ENCODE measurements around the gene CSTB.

CSTB gene

DNA sequence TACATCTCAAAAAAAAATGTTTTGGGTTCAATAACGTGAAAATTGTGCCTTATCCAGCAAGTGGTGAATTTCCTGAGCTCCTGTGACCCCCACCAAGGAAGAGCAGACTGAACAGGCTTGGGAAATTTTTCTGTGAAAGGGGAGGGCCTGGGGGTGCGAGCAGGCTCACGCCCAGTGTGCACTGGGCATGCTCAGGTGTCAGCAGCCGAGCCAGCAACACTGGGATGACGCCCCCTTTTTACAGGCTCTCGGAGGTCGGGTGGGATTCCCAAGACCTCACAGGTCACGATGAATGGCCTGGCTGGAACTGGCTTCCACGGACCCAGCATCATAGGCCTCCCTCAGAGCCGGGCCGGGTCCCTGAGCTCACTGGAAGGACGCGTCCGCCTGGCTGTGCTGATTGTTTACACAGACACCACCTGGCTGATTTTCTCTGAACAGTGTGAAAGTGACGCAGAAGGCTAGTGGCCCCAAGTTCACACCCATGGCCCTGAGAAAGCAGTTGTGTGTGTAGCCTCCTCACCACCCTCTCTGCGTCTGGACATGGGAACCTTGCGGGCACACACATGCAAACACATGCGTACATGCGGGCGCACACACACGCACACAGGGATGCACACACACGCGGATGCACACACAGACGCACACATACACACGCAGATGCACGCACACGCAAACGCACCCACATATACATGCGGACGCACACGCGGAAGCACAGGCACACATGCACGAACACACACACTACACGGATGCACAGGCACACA is 9.2 kb downstream of the CSTB start:
- DNase-seq: no peak

DNA sequence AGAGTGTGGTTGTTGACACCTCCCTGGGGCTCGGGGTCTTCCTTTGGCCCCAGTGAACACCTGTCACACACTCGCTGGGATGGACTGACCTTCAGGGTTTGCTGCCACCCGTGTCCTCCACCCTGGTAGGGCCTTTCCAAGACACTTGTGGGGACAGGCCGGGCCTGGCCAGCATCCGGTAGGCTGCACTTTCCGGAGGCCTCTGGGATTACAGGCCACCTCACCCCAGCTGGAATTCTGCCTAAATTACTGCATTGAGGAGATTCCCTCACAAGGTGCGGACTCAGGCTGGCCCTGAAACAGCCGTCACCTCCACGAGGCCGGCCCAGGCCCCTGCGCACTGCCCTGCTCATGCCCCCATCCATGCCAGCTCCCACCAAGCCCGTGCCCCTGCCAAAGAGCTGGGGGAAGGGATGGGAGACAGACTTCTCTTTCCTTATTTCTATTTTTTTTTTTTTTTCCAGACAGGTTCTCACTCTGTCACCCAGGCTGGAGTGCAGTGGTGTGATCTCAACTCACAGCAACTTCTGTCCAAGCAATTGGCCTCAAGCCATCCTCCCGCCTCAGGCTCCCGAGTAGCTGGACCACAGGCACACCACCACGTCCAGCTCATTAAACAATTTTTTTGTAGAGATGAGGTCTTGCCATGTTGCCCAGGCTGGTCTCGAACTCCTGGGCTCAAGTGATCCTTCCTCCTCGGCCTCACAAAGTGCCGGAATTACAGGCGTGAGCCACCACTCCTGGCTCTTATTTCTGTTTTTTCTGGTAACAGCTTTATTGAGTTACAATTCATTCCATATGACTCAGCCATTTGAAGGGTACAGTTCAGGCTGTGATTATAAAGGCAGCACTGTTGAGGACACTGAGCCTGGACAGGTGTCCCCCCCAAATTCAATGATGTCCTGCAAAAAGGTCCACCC is 11.3 kb downstream of the CSTB start:
- DNase-seq: no peak

DNA sequence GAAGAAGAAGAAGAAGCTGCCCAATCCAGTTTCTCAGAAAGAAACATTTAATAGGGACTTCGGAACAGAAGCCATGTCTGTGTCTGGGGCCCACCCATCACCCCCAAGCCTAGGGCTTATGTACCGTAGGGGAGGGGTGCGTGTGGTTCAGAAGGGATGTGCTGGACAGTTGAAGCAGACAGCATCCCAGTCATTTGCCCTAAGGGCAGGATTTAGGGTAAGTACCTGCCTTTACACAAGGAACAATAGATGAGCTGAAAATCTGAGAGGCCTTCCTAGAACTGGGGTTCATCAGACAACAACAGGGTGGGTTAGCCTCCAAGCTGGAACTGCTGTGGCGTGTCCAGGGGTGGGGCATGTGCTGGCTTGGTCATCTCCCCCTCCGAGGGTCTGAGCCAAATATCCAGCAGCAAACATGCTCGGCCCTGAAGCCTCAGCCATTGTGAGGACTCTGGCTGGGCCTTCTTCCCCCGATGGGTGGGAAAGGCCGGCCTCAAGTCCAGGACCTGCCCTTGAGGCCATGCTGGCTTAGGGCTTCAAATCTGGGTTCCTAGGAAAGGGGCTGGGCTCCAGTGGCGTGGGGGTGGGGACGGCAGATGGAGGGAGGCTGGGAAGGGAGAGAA is 12.1 kb downstream of the CSTB start:
- no peak for DNase-seq

DNA sequence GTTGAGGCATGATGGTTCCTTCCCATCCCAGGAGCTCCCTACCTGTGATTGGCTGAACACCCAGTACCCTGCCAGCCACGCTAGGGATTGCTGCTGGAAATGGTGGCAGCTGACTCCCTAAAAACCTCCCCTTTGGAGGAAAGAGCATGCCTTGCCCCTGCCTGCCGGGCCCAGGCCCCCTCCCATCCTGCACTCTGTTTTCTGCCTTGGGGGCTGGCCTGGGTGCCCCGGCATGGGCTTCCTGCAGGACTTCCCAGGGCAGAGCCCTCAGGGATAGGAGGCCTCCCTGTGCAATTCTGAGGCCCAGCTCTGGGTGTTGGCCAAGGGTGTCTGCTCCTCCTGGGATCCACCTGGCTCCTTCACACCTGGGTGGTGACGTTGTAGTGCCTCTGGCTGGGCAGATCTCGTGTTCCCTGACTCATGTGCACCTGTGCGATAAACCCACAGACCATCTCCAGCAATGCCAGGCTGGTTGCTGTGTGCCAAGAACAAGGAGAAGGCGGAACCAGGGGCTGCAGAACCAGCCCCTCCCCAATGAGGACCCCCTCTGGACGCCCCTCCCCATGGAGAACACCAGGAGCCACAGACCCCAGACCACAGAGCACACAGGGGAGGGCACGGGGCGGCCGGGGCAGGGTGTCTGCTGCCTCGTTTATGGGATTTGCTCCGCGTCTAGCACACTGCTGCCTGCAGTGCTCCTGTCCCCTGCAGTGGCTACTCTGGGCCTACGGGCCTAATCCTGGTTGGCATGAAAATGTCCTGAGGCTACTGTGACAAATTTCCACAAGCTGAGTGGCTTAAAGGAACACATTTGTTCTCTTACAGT is 13.6 kb downstream of the CSTB start:
- DNase-seq: no peak

DNA sequence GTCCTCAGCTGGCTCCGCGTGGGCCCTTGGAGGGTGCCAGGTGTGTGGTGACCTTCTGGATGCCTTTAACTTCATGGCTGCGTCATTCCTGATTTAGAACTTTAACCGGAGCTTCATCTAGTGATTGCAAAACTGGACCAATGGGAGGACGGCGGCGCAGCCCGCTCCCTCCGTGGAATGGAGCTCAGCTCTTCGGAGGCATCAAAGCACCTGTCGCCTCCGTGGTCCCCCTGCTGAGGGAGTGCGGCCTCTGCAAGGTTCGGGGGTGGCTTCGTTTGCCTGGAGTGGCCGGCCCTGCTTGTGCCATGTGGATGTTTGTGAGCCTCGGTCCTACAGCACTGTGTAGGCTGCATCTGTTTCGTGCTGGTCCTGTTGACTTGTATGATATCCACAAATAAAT is 14.2 kb downstream of the CSTB start:
- DNase-seq: no peak

DNA sequence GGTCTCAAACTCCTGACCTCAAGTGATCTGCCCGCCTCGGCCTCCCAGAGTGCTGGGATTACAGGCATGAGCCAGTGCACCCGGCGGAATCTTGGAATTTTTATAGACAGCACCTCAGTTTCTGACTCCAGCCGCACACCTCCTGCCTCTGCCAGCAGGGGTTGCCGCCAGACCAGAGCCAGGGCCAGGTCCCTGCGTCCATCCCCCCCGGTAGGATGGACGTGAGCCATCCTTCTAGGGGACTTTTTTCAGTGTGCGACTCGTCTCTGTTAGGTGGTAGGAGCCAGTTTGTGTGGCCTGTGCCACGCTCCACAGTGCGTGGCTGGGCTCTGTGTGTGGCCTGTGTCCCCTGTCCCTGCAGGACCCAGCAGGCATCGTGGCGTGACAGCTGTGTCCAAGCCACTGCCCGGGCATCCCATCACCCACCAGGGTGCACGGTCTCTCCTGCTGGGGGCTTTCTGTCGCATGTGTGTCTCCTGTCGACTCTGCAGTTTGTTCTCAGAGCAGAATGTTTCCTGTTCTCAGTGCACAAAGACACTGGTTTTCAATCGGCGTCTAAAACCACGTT is 15.6 kb downstream of the CSTB start:
- no peak for DNase-seq

DNA sequence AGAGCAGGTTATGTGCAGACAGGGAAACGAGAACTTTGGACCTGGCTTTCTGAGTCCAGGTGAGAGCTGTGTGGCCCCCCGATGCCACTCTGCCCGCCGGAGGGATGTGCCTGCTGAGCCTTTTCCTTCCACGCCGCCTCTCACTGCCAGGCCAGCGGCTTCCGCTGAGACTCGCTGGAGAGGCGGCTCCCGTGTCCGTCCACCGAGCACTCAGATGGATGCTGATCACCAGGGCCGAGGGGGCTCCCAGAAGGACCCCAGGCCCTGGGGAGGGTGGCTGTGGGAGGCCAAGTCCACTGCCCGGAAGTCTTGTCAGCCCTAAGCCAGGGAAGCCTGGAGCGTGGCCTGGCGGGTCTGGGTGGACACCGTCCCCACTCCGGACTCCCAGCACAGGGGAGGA is 16.5 kb downstream of the CSTB start:
- DNase-seq: no peak

DNA sequence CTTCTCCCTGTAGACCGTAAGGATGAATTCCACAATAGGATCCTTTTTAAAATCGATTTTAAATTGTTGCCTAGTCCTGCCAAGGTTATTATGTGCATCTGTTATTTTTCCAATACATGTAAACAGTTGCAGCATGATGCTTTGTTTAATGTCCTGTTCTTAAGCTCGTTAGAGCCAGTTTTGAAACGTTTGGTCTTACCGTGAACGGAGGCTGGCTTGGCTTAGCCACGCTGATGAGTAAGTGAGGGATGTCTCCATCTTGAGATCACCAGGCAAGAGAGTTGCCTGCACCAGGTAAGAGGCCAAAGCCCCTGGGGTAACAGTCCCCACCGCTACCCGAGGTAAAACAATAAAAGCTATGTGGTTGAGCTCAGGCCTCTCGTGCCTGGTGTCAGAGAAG is 17.3 kb downstream of the CSTB start:
- no peak for DNase-seq

DNA sequence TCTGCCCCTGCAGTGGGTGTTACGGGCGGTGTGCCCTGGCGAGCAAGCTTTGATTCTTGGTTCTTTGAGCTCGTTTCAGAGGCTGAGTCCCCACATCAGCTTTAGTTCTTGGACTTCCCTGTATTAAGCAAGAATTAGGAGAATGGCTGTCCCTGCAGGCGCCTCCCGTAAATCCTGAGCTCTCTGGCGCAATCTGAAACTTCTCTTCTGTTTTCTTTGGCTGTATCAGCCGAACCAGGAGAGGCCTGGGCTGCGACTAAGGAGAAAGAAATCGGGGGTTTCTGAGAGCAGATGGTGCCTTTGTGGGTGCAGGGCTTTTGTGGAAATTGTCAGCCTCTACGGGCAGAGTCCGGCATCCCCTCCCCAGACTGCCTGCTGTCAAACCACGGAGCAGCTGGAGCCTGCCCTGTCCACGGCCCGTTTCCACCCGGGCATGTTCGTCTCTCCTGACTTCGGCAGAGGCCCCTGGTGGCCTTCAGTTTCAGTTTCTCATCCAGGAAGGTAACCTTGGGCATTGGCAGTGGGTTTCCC is 17.9 kb downstream of the CSTB start:
- DNase-seq: no peak

DNA sequence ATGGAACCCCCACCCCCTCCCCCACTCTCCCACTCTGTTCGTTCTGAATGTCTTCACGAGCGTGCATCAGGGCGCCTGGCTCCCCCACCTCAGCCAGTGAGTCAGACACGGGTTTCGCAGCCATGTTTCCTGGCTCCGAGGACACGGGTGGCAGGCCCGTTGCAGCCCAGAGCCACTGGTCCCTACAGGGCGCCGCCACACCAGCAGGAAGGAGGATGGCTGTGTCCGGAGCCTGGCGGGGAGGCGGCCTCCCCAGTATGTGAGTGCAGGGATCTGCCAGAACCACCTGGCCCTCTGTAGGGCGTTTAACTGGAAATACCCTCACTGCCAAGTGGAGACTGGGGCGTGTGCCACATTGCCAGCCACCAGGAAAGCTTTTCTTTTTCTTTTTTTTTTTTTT is 18.5 kb downstream of the CSTB start:
- no peak for DNase-seq

DNA sequence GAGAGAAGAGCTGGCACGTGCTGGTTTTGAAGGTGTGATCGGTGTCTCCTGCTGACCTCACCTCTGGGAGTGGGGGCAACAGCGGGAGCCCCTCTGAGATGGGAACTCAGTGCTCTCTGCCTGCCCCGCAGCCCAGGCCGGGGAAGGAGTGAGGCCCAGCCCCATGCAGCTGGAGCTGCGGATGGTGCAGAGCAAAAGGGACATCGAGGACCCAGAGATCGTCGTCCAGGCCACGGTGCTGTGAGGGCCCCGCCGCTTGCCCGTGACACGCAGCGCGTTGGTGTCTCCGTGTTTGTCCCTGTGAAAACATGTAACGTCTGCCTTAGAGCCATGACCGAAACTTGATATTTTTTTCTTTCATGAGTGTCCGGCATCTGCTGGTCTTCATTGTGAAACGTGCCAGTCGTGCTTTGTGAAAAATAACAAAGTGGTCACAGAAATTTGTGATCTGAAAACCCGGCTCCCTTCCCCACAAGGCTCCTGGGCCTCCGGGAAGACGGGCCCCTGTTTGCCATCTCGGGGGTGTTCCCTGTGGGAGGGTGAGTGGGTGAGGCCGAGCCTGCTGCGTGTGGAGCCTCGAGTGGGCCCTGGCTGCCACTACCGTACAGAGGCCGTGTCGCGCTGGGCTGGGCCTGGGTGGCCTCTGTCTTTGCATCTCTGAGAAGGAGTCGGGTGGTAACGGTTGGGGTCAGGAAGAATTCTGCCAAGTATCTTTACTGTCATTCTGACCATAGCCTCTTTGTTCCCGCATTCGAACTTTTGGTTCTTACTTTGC is 20.1 kb downstream of the CSTB start:
- no peak for DNase-seq

DNA sequence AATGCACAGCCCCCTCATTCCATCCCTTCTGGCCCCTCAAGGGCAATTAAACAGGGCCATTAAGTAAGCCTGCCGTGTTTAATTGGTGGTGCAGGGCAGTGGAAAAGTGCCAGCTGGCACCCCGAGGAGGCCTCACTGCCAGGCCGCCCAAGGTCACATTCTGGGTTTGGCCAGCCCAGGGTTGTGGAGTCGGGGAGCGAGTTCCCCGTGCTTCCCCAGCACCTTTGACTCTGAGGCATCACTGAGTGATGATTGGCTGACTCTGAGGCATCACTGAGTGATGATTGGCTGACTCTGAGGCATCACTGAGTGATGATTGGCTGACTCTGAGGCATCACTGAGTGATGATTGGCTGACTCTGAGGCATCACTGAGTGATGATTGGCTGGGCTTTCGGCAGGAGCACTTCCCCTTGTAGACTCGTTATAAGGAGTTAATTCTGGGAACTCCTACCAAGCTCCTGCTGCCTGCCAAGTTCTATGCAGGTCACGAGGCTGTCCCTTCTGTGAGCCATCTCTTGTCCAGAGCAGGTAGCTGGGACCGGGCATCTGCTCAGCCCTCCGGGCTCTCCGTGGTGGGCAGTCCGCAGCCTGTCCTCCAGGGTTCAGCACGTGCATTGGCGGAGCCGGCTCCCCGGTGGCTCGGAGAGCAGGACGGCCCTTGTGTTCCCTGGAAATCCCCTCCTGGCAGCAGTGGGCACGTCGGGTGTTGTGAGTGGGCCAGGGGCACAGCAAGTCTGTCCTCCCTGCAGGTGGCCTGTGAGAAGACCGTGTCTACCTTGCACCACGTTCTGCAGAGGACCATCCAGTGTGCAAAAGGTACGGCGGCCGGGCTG is 20.9 kb downstream of the CSTB start:
- DNase-seq: no peak

DNA sequence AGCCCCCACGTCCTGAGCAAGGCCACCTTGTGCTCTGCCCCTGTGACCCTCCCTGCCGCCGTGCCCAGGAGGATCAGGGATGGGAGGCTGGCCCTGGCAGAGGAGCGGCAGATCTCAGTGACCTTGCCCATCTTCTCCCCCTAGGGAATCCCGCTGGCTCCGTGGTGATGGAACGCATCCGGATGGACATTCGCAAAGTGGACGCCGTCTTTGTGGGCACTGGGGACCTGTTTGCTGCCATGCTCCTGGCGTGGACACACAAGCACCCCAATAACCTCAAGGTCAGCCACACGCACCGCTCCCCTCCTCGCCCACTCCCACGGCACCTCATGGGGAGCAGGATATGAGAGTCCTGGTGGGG is 22.7 kb downstream of the CSTB start:
- no peak for DNase-seq

DNA sequence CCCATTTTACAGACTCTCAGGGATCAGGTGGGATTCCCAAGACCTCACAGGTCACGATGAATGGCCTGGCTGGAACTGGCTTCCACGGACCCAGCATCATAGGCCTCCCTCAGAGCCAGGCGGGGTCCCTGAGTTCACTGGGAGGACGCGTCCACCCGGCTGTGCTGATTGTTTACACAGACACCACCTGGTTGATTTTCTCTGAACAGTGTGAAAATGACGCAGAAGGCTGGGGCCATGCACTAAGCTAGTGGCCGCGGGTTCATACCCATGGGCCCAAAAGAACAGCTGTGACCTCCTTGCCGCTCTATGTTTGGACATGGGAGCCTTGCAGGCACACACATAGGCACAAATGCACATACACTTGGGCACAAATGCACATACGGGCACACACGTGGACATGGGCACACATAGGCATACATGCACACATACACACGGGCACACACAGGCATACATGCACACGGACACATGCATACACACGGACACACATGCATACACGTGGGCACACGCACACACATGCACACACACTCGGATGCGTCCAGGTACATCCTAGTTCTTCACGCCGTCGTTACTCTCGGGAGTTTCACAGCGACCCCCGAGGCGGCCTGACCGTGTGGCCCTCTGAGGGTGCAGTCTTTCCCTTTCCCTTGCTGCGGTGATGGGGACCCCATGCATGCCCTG is 23.2 kb downstream of the CSTB start:
- no peak for DNase-seq

DNA sequence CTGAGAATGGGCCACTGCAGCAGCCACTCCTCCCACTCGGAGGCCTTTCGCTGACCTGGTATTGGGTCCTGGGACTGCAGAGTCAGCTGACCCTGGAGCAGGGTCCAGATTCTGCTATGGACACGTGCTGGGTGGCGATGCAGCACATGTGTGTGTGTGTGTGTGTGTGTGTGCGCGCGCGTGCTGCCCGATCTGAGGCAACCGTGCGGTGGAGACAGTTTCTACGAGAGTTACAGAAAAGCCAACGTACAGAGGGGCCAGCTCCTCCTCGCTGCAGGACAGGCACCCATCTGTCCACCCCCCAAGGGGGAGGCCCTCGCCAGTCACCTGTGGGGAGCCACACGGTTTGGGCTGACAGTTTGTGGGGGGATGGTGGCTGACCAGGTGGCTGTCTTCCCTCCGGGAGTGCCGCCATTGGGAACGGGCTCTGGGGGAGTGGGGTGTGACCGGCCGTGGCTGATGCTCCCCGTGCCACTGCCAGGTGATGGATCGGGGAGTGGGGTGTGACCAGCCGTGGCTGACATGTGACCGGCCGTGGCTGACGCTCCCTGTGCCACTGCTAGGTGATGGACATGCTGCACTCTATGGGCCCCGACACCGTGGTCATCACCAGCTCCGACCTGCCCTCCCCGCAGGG is 24.0 kb downstream of the CSTB start:
- no peak for DNase-seq

DNA sequence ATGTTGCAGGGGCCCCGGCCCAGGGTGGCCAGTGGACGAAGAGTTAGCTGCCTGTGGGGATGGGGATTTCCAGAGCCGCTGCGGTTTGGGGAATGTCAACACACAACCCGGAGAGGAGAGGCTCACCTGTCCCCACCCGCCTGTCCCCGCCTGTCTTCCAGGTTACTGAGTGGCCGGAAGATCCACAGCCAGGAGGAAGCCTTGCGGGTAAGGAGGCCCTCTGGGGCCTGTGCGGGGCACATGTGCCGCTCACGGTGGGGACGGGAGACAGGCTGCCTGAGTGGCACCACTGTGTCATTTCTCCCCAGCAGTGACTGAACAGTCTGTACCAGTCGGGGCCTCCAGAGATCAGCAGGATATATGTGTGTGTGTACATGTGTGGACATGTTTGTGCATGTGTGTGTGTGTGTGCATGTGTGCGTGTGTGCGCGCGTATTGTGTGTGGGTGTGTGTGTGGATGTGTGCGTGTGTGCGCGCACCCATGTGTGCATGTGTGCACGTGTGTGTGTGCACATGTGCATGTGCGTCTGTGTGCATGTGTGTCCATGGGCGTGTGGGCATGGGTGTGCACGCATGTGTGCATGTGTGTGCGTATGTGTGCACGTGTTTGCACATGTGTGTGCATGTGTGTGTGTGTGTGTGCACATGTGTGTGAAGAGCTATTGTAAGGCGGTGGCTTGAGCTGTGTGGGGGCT is 25.6 kb downstream of the CSTB start:
- no peak for DNase-seq

DNA sequence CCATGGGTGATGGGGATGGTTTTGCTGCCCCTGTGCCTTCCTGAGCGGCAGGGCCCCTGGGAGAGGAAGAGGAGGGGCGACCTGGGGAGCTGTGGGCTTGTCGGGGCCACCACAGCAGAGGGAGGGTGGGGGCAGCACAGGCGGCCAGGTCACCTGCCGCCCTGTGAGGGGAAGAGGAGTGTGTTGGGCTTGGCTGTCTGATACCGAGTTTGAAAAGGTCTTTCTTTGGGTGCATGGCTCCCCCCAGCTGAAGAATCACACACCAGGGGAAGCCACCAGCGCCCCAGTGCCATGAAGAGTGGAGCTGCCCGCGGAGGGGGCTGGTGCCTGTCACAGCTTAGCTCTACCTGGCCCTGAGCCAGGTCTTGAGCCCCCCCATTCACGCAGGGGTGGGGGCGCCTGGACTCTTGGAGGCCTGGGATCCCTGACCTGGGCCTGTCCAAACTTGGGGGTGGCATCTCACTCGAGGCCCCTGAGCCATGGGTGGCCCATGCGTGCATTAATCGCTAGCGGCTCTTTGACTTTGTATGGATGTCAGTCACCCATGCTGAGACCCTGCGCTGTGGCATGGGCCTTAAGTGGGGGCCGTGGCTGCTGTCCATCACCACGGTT is 26.4 kb downstream of the CSTB start:
- no peak for DNase-seq

DNA sequence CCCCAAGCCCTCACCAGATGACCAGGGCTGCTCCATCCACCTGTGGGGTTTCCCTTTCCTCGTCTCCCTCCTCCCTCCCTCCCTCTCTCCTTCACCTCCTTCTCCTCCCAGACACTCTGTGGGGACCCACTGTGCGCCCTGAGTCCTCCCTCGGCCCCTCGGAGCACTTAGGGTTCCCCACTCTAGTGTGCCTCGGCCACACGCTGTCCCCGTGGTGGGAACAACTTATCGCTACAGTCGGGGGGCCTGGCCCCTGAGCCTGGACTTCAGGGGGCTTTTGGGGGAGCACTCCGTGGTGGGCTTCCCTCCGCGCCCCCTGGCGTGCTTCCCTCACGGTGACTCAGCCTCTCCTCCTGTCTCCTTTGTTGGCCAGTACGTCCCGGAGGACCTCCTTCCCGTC is 27.5 kb downstream of the CSTB start:
- no peak for DNase-seq
